Pancreas (tissue), 10 donors: ENCODE measurements around the gene XRN2. TPM values are rescaled to one million over a fixed set of nuclear protein-coding genes. Genes with fewer than 3 reads are reported as not detected.

Experiments
- ATAC-seq, 4 donors: fragments of 200-7000 bp; cut with Tn5 transposase; one replicate each; pipeline versions ENCODE4 v1.8.0 to v1.9.1; 2020; ENCODE audit warnings: mild to moderate bottlenecking in 4 of 4, moderate library complexity in 4 of 4
- DNase-seq, 6 donors: peaks; one replicate each; pipeline ENCODE4 v3.0.0-alpha.2; 2020
- FAIRE-seq: peaks from 2 replicates; lab custom pipeline; 2012; peaks lifted over from hg19 to GRCh38; lab: Jason Lieb, UNC
- H3K27ac ChIP-seq, 4 donors: fragments of 200-600 bp; sonication (generic); 1 replicate in 3 of 4; 2 replicates in 1 of 4; pipeline versions ENCODE4 v1.5.0 to v1.8.0; 2020
- H3K27me3 ChIP-seq, 4 donors: fragments of 200-600 bp; one replicate each; pipeline ENCODE4 v1.8.0; 2021
- H3K36me3 ChIP-seq, 3 donors: fragments of 200-600 bp; sonication (generic) in 1 of 3; one replicate each; pipeline versions ENCODE4 v1.5.0 to v1.8.0; 2020 to 2021
- H3K4me1 ChIP-seq, 3 donors: fragments of 200-600 bp; one replicate each; pipeline ENCODE4 v1.8.0; 2021
- H3K4me3 ChIP-seq, 4 donors: fragments of 200-600 bp; sonication (generic) in 2 of 4; one replicate each; pipeline versions ENCODE4 v1.5.0 to v1.8.0; 2020 to 2021
- H3K9me3 ChIP-seq, 4 donors: fragments of 200-600 bp; one replicate each; pipeline ENCODE4 v1.8.0; 2021
- CTCF ChIP-seq, 4 donors: fragments of 200-600 bp; sonication (generic) in 3 of 4; IDR thresholded peaks; one replicate each; pipeline versions ENCODE4 v1.5.0 to v1.8.0; 2021; ENCODE audit warnings: antibody characterized with exemption in 4 of 4
- WGBS, 2 donors: extraction: QIAGEN DNeasy Blood & Tissue Kit; methylation state at CpG; one replicate each; pipeline ENCODE4 v1.1.7; 2013; 5-methylcytosine and 5-hydroxymethylcytosine counted together
- intact Hi-C, 3 donors: fragments of 100-400 bp; cut with DNase I; formaldehyde crosslinking; loops; one replicate each; pipeline versions ENCODE4 v1.11.1 to v1.14.2; 2022
- polyA plus RNA-seq, 2 donors: library from polyadenylated mRNA; stranded (reverse); fragments of 200-250 nt; gene quantifications; one replicate each; pipeline ENCODE4 v1.2.3, GENCODE V29; 2013
- total RNA-seq, 6 donors: library from RNA; stranded (reverse); fragmentation: NEBNext Ultra II Directional in 4 of 6; extraction: Animal tissue kit (Norgen Biotek cat#: 25700) in 4 of 6; gene quantifications; one replicate each; pipeline versions ENCODE4 v1.2.1 to v1.2.4, GENCODE V29; 2021 to 2023
- donor health status: healthy with polysubstance abuse.
- donor health status: DM: no; HTN: no; CAD: no; lungs with moderate emphysema.
- donor health status: DM: no; HTN: no; CAD: no.
- donor health status: control.
- donor health status: control.
- donor health status: Bipolar disorder and iron deficiency.
- donor health status: DM: yes; HTN: yes; CAD: no.
- donor health status: DM: no; HTN: no; CAD: no.
- donor health status: DM: no; HTN: no; CAD: no.
- donor health status: DM: yes; HTN: yes; CAD: no.

XRN2 gene
- total and polyA plus RNA-seq, 8 donors, result 10.0 to 33.6 (median 27.2) TPM

- intact Hi-C loops, result no loop called here
- WGBS, 2 donors, result 85 to 97% methylated on average over 3 of the region's 3 CpGs
- no peak for TF ChIP-seq CTCF (IDR thresholded peaks at IDR 0.05)
Observed at GRCh38 chr20:21340991-21341697, 38.0 kb downstream of the XRN2 start.

GRCh38 chr20:21342656-21343345 lies 39.7 kb downstream of the XRN2 start:
- ATAC-seq (no peak), DNase-seq (no peak), FAIRE-seq (no peak)
- H3K4me1 ChIP-seq, result peaks cover 0 to 4% (median 0%) of the 10 kb centered on the region in 3 donors
- no peak overlapping the region for H3K4me3 ChIP-seq
- no peaks in the 10 kb centered on the region for H3K9me3 ChIP-seq
- peaks cover 0 to 16% (median 6%) of the 10 kb centered on the region in 3 donors for H3K36me3 ChIP-seq
- WGBS, 2 donors, result 63 to 67% methylated on average over 4 of the region's 4 CpGs
- intact Hi-C loops, result no loop called here
- no peak for TF ChIP-seq CTCF (IDR thresholded peaks at IDR 0.05)
- H3K27me3 ChIP-seq, result no peaks in the 10 kb centered on the region
- no peak overlapping the region for H3K27ac ChIP-seq

More at GRCh38 chr20:21340991-21341697, 38.0 kb downstream of the XRN2 start:
- no peak overlapping the region for H3K27ac ChIP-seq
- H3K4me3 ChIP-seq, result no peak overlapping the region
- no peak for FAIRE-seq
- no peak for DNase-seq
- ATAC-seq, result no peak
- H3K4me1 ChIP-seq, result peaks cover 0 to 4% (median 0%) of the 10 kb centered on the region in 3 donors
- no peaks in the 10 kb centered on the region for H3K9me3 ChIP-seq
- H3K27me3 ChIP-seq, result no peaks in the 10 kb centered on the region
- peaks cover 0 to 14% (median 6%) of the 10 kb centered on the region in 3 donors for H3K36me3 ChIP-seq

GRCh38 chr20:21344206-21344900 lies 41.2 kb downstream of the XRN2 start:
- no peak for FAIRE-seq
- no peak for DNase-seq

GRCh38 chr20:21344961-21345360 lies 41.8 kb downstream of the XRN2 start:
- 52 to 63% methylated on average over 1 of the region's 1 CpG for WGBS, 2 donors
- no peaks in the 10 kb centered on the region for H3K27me3 ChIP-seq
- intact Hi-C loops, result no loop called here
- no peaks in the 10 kb centered on the region for H3K9me3 ChIP-seq
- TF ChIP-seq CTCF (IDR thresholded peaks at IDR 0.05), result no peak
- H3K4me3 ChIP-seq, result no peak overlapping the region
- no peak for ATAC-seq
- FAIRE-seq, result no peak
- H3K4me1 ChIP-seq, result peaks cover 0 to 4% (median 0%) of the 10 kb centered on the region in 3 donors
- H3K27ac ChIP-seq, result no peak overlapping the region
- peaks cover 3 to 38% (median 11%) of the 10 kb centered on the region in 3 donors for H3K36me3 ChIP-seq
- DNase-seq, result no peak

More at GRCh38 chr20:21344206-21344900, 41.2 kb downstream of the XRN2 start:
- no peak overlapping the region for H3K4me3 ChIP-seq
- H3K27ac ChIP-seq, result no peak overlapping the region
- H3K36me3 ChIP-seq, result peaks cover 3 to 32% (median 11%) of the 10 kb centered on the region in 3 donors
- peaks cover 0 to 4% (median 0%) of the 10 kb centered on the region in 3 donors for H3K4me1 ChIP-seq
- no peaks in the 10 kb centered on the region for H3K27me3 ChIP-seq
- intact Hi-C loops, result no loop called here
- no peak for TF ChIP-seq CTCF (IDR thresholded peaks at IDR 0.05)
- H3K9me3 ChIP-seq, result no peaks in the 10 kb centered on the region
- 84 to 87% methylated on average over 5 of the region's 5 CpGs for WGBS, 2 donors
- no peak for ATAC-seq
